Measurements from ENCODE around the gene CNTNAP2.
A peak's percentile ranks its signal among the peaks of the same experiment; 100 is the strongest.

CNTNAP2 gene

GRCh38 chr7:147516391-147516790 lies 1399.8 kb downstream of the CNTNAP2 start:
- DNase-seq, result no peak

GRCh38 chr7:147519062-147519461 lies 1402.5 kb downstream of the CNTNAP2 start:
- peak; percentile 83 for DNase-seq

GRCh38 chr7:147523056-147523455 lies 1406.5 kb downstream of the CNTNAP2 start:
- DNase-seq, result no peak

GRCh38 chr7:147524726-147525250 lies 1408.2 kb downstream of the CNTNAP2 start:
- no peak for DNase-seq

GRCh38 chr7:147525325-147525724 lies 1408.7 kb downstream of the CNTNAP2 start:
- DNase-seq, result no peak

- DNase-seq, result no peak
Measured at GRCh38 chr7:147535701-147536111, 1419.1 kb downstream of the CNTNAP2 start.

- no peak for DNase-seq
Measured at GRCh38 chr7:147539685-147540084, 1423.1 kb downstream of the CNTNAP2 start.

GRCh38 chr7:147540743-147541142 lies 1424.1 kb downstream of the CNTNAP2 start:
- DNase-seq, result no peak

GRCh38 chr7:147541261-147541660 lies 1424.7 kb downstream of the CNTNAP2 start:
- no peak for DNase-seq

GRCh38 chr7:147547252-147547897 lies 1430.8 kb downstream of the CNTNAP2 start:
- peak; percentile 71 for DNase-seq

- DNase-seq, result no peak
Measured at GRCh38 chr7:147556317-147556716, 1439.7 kb downstream of the CNTNAP2 start.

- DNase-seq, result no peak
Measured at GRCh38 chr7:147563669-147564068, 1447.1 kb downstream of the CNTNAP2 start.

GRCh38 chr7:147564786-147565476 lies 1448.3 kb downstream of the CNTNAP2 start:
- no peak for DNase-seq

- DNase-seq, result no peak
Measured at GRCh38 chr7:147567043-147567442, 1450.4 kb downstream of the CNTNAP2 start.

- DNase-seq, result no peak
Measured at GRCh38 chr7:147569116-147569913, 1452.7 kb downstream of the CNTNAP2 start.

- no peak for DNase-seq
Measured at GRCh38 chr7:147570390-147570789, 1453.8 kb downstream of the CNTNAP2 start.

GRCh38 chr7:147571436-147572185 lies 1455.0 kb downstream of the CNTNAP2 start:
- DNase-seq, result no peak

GRCh38 chr7:147578196-147578595 lies 1461.6 kb downstream of the CNTNAP2 start:
- DNase-seq, result no peak

GRCh38 chr7:147579148-147579547 lies 1462.5 kb downstream of the CNTNAP2 start:
- no peak for DNase-seq

GRCh38 chr7:147584771-147585193 lies 1468.2 kb downstream of the CNTNAP2 start:
- DNase-seq, result no peak

- DNase-seq, result no peak
Measured at GRCh38 chr7:147586110-147586509, 1469.5 kb downstream of the CNTNAP2 start.

GRCh38 chr7:147586526-147586925 lies 1469.9 kb downstream of the CNTNAP2 start:
- DNase-seq, result no peak

Data from islet precursor cell (in vitro differentiated cells).